Omental fat pad (tissue), 4 donors: ENCODE data around the gene RHAG. TPM values are rescaled to one million over a fixed set of nuclear protein-coding genes. Genes with fewer than 3 reads are reported as not detected.

Experiments used
- ATAC-seq: fragments of 150-250 bp; one replicate; pipeline ENCODE4 v1.9.1; 2016; ENCODE audit warnings: mild to moderate bottlenecking, moderate library complexity; ENCODE audit not compliant: low FRiP score
- DNase-seq: peaks from one replicate; pipeline ENCODE4 v3.0.0-alpha.2; 2019; ENCODE audit warnings: low spot score
- CTCF ChIP-seq, 3 donors: fragments of 450-650 bp; IDR thresholded peaks; one replicate each; pipeline ENCODE4 v1.5.1; 2016 to 2017; ENCODE audit warnings: antibody characterized with exemption in 3 of 3, mild to moderate bottlenecking in 3 of 3, moderate library complexity in 2 of 3
- total RNA-seq, 4 donors: library from RNA; depleted of rRNA; stranded (reverse); fragments of >200 nt; gene quantifications; one replicate each; pipeline ENCODE4 v1.1.0, GENCODE V29; 2016

The RHAG gene
- total RNA-seq, 4 donors from 2014 or later, result not detected

GRCh38 chr6:49582529-49582928 is 54.1 kb downstream of the RHAG start:
- no peak for TF ChIP-seq CTCF (IDR thresholded peaks at IDR 0.05)
- DNase-seq (no peak), ATAC-seq (no peak)

GRCh38 chr6:49579649-49580048 is 57.0 kb downstream of the RHAG start:
- TF ChIP-seq CTCF (IDR thresholded peaks at IDR 0.05), result no peak
- DNase-seq (no peak), ATAC-seq (no peak)

GRCh38 chr6:49576618-49577017 is 60.0 kb downstream of the RHAG start:
- no peak for TF ChIP-seq CTCF (IDR thresholded peaks at IDR 0.05)
- DNase-seq (no peak), ATAC-seq (no peak)

- DNase-seq, result no peak
- ATAC-seq, result no peak
- no peak for TF ChIP-seq CTCF (IDR thresholded peaks at IDR 0.05)
Observed at GRCh38 chr6:49570474-49571079, 66.1 kb downstream of the RHAG start.

GRCh38 chr6:49565855-49566254 is 70.8 kb downstream of the RHAG start:
- no peak for ATAC-seq
- no peak for DNase-seq
- TF ChIP-seq CTCF (IDR thresholded peaks at IDR 0.05), result no peak

GRCh38 chr6:49565261-49565660 is 71.4 kb downstream of the RHAG start:
- DNase-seq (no peak), ATAC-seq (no peak)
- TF ChIP-seq CTCF (IDR thresholded peaks at IDR 0.05), result no peak

- TF ChIP-seq CTCF (IDR thresholded peaks at IDR 0.05), result no peak
- DNase-seq (no peak), ATAC-seq (no peak)
Observed at GRCh38 chr6:49564552-49564951, 72.1 kb downstream of the RHAG start.
